Measurements from ENCODE around the gene CSNK1G3. TPM values are rescaled to one million over a fixed set of nuclear protein-coding genes. Genes with fewer than 3 reads are reported as not detected.

Gene CSNK1G3
- total and polyA plus RNA-seq, 2 of the 4 experiments (the other 2 are of a cell fraction): 16.4 to 26.2 TPM

DNA sequence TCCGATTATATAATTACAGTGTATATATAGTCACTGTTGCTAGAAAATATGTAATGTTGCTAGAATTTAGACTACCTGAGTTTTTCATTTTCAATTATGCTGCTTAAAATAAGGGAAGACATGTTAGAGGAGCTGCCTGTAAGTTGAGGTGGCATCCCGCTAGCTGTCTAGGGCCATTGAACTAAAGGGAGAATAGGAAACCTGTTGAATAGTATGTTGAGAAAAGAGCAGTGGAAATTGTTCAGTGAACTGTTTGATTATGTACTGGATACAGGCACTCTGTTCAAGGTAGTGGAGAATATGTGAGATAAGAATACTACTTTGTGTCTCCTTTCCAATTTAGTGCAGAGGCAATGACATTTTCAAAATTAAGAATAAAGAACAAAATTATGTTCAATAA is 89.6 kb downstream of the CSNK1G3 start:
- no peak overlapping the region for H3K4me3 ChIP-seq (ENCODE audit: insufficient read depth, low read depth, low read length)
- no peak overlapping the region for H4K5ac ChIP-seq (ENCODE audit: low read depth, low read length)
- intact Hi-C loops (cut with micrococcal nuclease): loop anchor here (10.0 kb wide), 1 partner anchor 207 kb away; no protein-coding TSS in a partner anchor
- no peak overlapping the region for H3K18ac ChIP-seq (ENCODE audit: low read depth, low read length)
- no peaks in the 10 kb centered on the region for H4K20me1 ChIP-seq (ENCODE audit: insufficient read depth, low read length)
- H2AFZ ChIP-seq (replicated peaks; ENCODE audit: low read length, poor library complexity): no peak overlapping the region
- no peaks in the 10 kb centered on the region for H3K9me3 ChIP-seq (ENCODE audit: control insufficient read depth, insufficient read depth, low read length)
- WGBS, 2 experiments (ENCODE audit: extremely low coverage in 2 of 2, insufficient read length in 1 of 2): no CpG with 5 or more reads among the region's 2 CpGs
- no peak overlapping the region for H3K56ac ChIP-seq (ENCODE audit: extremely low read depth, insufficient read depth, low read length)
- H3K4me1 ChIP-seq (ENCODE audit: control insufficient read depth, insufficient read depth, low read length): no peaks in the 10 kb centered on the region
- dilution Hi-C loops (cut with HindIII; ENCODE audit: low sequenced_read_pairs, unreplicated experiment): no loop called here
- CTCF ChIA-PET: no interaction called here
- no peak overlapping the region for H2AK5ac ChIP-seq (ENCODE audit: low read depth, low read length)
- TF ChIP-seq FOS (IDR thresholded peaks at IDR 0.05; ENCODE audit: low read depth, low read length) (no peak), USF2 (IDR thresholded peaks at IDR 0.05; ENCODE audit: low read depth, low read length) (no peak), CEBPB (IDR thresholded peaks at IDR 0.05; ENCODE audit: low read depth, low read length) (no peak), SMC3 (IDR thresholded peaks at IDR 0.05; ENCODE audit: low read depth, low read length) (no peak), NFE2L2 (IDR thresholded peaks at IDR 0.05; ENCODE audit: low read depth, low read length) (no peak), POLR2A (IDR thresholded peaks at IDR 0.05; ENCODE audit: low read depth, low read length) (no peak), RCOR1 (IDR thresholded peaks at IDR 0.05; ENCODE audit: insufficient replicate concordance, low read length) (no peak), BHLHE40 (IDR thresholded peaks at IDR 0.05; ENCODE audit: low read depth, low read length) (no peak), ELK1 (IDR thresholded peaks at IDR 0.05; ENCODE audit: borderline replicate concordance, low read depth, low read length) (no peak), MXI1 (IDR thresholded peaks at IDR 0.05; ENCODE audit: borderline replicate concordance, low read depth, low read length) (no peak), MAFK (IDR thresholded peaks at IDR 0.05; ENCODE audit: low read depth, low read length) (no peak), RFX5 (IDR thresholded peaks at IDR 0.05; ENCODE audit: low read depth, low read length) (no peak), CHD1 (IDR thresholded peaks at IDR 0.05; ENCODE audit: low read depth, low read length) (no peak), RAD21 (IDR thresholded peaks at IDR 0.05; ENCODE audit: low read length) (no peak)
- TF ChIP-seq, protein P1, sequence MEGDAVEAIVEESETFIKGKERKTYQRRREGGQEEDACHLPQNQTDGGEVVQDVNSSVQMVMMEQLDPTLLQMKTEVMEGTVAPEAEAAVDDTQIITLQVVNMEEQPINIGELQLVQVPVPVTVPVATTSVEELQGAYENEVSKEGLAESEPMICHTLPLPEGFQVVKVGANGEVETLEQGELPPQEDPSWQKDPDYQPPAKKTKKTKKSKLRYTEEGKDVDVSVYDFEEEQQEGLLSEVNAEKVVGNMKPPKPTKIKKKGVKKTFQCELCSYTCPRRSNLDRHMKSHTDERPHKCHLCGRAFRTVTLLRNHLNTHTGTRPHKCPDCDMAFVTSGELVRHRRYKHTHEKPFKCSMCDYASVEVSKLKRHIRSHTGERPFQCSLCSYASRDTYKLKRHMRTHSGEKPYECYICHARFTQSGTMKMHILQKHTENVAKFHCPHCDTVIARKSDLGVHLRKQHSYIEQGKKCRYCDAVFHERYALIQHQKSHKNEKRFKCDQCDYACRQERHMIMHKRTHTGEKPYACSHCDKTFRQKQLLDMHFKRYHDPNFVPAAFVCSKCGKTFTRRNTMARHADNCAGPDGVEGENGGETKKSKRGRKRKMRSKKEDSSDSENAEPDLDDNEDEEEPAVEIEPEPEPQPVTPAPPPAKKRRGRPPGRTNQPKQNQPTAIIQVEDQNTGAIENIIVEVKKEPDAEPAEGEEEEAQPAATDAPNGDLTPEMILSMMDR (conservative IDR thresholded peaks at IDR 0.05; ENCODE audit: low read depth, low read length): no peak
- no peak overlapping the region for H3K4ac ChIP-seq (ENCODE audit: low read depth, low read length)
- no peak overlapping the region for H3K9ac ChIP-seq (ENCODE audit: low read depth, low read length)
- no peaks in the 10 kb centered on the region for H3K27me3 ChIP-seq (ENCODE audit: control insufficient read depth, insufficient read depth, low read length)
- no peak overlapping the region for H3K4me2 ChIP-seq (ENCODE audit: low read depth, low read length)
- H3K79me1 ChIP-seq (ENCODE audit: low read depth in 1 of 2, low read length in 2 of 2): 0 out of 4 replicates have a peak, but pooled peaks cover 0 to 3% of the 10 kb centered on the region in 2 experiments
- no peak overlapping the region for H4K91ac ChIP-seq (ENCODE audit: insufficient read depth, low read depth, low read length)
- H2BK120ac ChIP-seq (ENCODE audit: low read depth, low read length): no peak overlapping the region
- BruUV-seq (replicated peaks): no TSS peak
- H3K23ac ChIP-seq (ENCODE audit: low read depth, low read length): no peak overlapping the region
- POLR2A ChIA-PET (ENCODE audit: unreplicated experiment): no interaction called here
- in situ Hi-C loops (cut with MboI; ENCODE audit: low sequenced_read_pairs): loop anchor here (10.0 to 25.0 kb wide), 2 partner anchors 187 to 1089 kb away; no protein-coding TSS in a partner anchor
- H3K14ac ChIP-seq (replicated peaks; ENCODE audit: low read depth, low read length): no peak overlapping the region
- H2BK5ac ChIP-seq (ENCODE audit: low read depth, low read length, poor library complexity, severe bottlenecking): no peak overlapping the region
- H3K27ac ChIP-seq (ENCODE audit: insufficient read depth, low read length): no peak overlapping the region
- no peaks in the 10 kb centered on the region; the same call in 1 of the 2 replicates for H3K9me1 ChIP-seq (ENCODE audit: insufficient read depth, low read length)
- 0 out of 2 replicates have a peak, but pooled peaks cover 2% of the 10 kb centered on the region for H3K36me3 ChIP-seq (ENCODE audit: control insufficient read depth, insufficient read depth, low read length)
- ATAC-seq (ENCODE audit: low read depth) (no peak), DNase-seq (no peak)
- no peak overlapping the region for H4K8ac ChIP-seq (ENCODE audit: low read depth in 2 of 2, low read length in 2 of 2)
- no peak overlapping the region for H2BK20ac ChIP-seq (ENCODE audit: low read depth, low read length)
- no peak overlapping the region for H2AK9ac ChIP-seq (replicated peaks; ENCODE audit: low read depth, low read length, poor library complexity)
- no peak overlapping the region for H2BK15ac ChIP-seq (ENCODE audit: low read depth, low read length)

Measured in IMR-90 (cell line).